NK-92 (cell line): ENCODE measurements around the gene IQGAP2.
"Not testable (repeated sequence)": the region's sequence is repeated elsewhere in the genome, so short reads cannot be mapped to it uniquely, and the experiment has no call there.

Experiments used
- DNase-seq: peaks from one replicate; lab custom pipeline; 2025; ENCODE audit not compliant: unreplicated experiment; lab: John Stamatoyannopoulos, UW

Gene IQGAP2

GRCh38 chr5:76499507-76500161, 96.5 kb downstream of the IQGAP2 start:
- no peak for DNase-seq

- DNase-seq, result no peak
Observed at GRCh38 chr5:76500633-76501393, 97.7 kb downstream of the IQGAP2 start.

GRCh38 chr5:76503929-76504328, 100.8 kb downstream of the IQGAP2 start:
- DNase-seq, result no peak

GRCh38 chr5:76504901-76505564, 101.9 kb downstream of the IQGAP2 start:
- DNase-seq, result no peak

GRCh38 chr5:76513476-76513875, 110.4 kb downstream of the IQGAP2 start:
- DNase-seq, result no peak

GRCh38 chr5:76514292-76514691, 111.2 kb downstream of the IQGAP2 start:
- DNase-seq, result no peak

GRCh38 chr5:76514713-76515112, 111.6 kb downstream of the IQGAP2 start:
- no peak for DNase-seq

GRCh38 chr5:76517334-76517733, 114.2 kb downstream of the IQGAP2 start:
- no peak for DNase-seq

- DNase-seq, result not testable (repeated sequence)
Observed at GRCh38 chr5:76518246-76518645, 115.2 kb downstream of the IQGAP2 start.

GRCh38 chr5:76521240-76521758, 118.2 kb downstream of the IQGAP2 start:
- no peak for DNase-seq

GRCh38 chr5:76522103-76522935, 119.2 kb downstream of the IQGAP2 start:
- no peak for DNase-seq

- DNase-seq, result no peak
Observed at GRCh38 chr5:76524101-76524835, 121.2 kb downstream of the IQGAP2 start.

GRCh38 chr5:76524868-76525267, 121.8 kb downstream of the IQGAP2 start:
- no peak for DNase-seq

GRCh38 chr5:76525956-76526355, 122.9 kb downstream of the IQGAP2 start:
- no peak for DNase-seq

GRCh38 chr5:76526950-76527583, 124.0 kb downstream of the IQGAP2 start:
- DNase-seq, result no peak

GRCh38 chr5:76527685-76528161, 124.6 kb downstream of the IQGAP2 start:
- DNase-seq, result no peak

- no peak for DNase-seq
Observed at GRCh38 chr5:76528547-76529331, 125.7 kb downstream of the IQGAP2 start.

GRCh38 chr5:76529464-76530344, 126.6 kb downstream of the IQGAP2 start:
- no peak for DNase-seq
